IMR-90 (cell line): ENCODE measurements around the gene IL17F. TPM values are rescaled to one million over a fixed set of nuclear protein-coding genes. Genes with fewer than 3 reads are reported as not detected.

Source experiments
- ATAC-seq: fragments of 200-7000 bp; cut with Tn5 transposase; 2 replicates; pipeline ENCODE4 v1.9.1; 2020; ENCODE audit warnings: low read depth, mild to moderate bottlenecking, moderate library complexity
- BruUV-seq: library from RNA; stranded (reverse); fragments of 400-500 nt; replicated peaks from 2 replicates; lab custom pipeline; 2021; lab: Mats Ljungman, UMichigan
- CTCF ChIA-PET: fragments of 300-600 bp; formaldehyde crosslinking; extraction: SDS; loops from one replicate; lab custom pipeline; 2021; ENCODE audit warnings: antibody characterized with exemption; lab: Yijun Ruan, JAX
- POLR2A ChIA-PET: fragments of 300-600 bp; sonication (Branson Sonifier 250); formaldehyde crosslinking; loops from one replicate; lab custom pipeline; 2022; ENCODE audit warnings: antibody characterized with exemption; ENCODE audit not compliant: unreplicated experiment; lab: Charles Lee
- DNase-seq: peaks from one replicate; pipeline ENCODE4 v3.0.0; 2013
- H2AFZ ChIP-seq: replicated peaks from 2 replicates; pipeline ENCODE3; 2013; ENCODE audit warnings: low read length, mild to moderate bottlenecking; ENCODE audit not compliant: poor library complexity
- H2AK5ac ChIP-seq: 2 replicates; pipeline ENCODE4 v1.6.1; 2013; ENCODE audit warnings: low read depth, low read length, inconsistent platforms
- H2AK9ac ChIP-seq: replicated peaks from 2 replicates; pipeline ENCODE3; 2013; ENCODE audit warnings: mild to moderate bottlenecking, low read depth, low read length, moderate library complexity; ENCODE audit not compliant: poor library complexity
- H2BK120ac ChIP-seq: 2 replicates; pipeline ENCODE4 v1.6.1; 2013; ENCODE audit warnings: low read depth, low read length, inconsistent platforms
- H2BK15ac ChIP-seq: 3 replicates; pipeline ENCODE4 v1.6.1; 2013; ENCODE audit warnings: low read depth, low read length, inconsistent platforms
- H2BK20ac ChIP-seq: 2 replicates; pipeline ENCODE4 v1.6.1; 2013; ENCODE audit warnings: low read depth, mild to moderate bottlenecking, inconsistent platforms, low read length, moderate library complexity
- H2BK5ac ChIP-seq: 2 replicates; pipeline ENCODE4 v1.6.1; 2013; ENCODE audit warnings: mild to moderate bottlenecking, low read depth, low read length, inconsistent platforms; ENCODE audit not compliant: poor library complexity, severe bottlenecking
- H3K14ac ChIP-seq: replicated peaks from 2 replicates; pipeline ENCODE4 v1.6.1; 2013; ENCODE audit warnings: low read depth, low read length, inconsistent platforms
- H3K18ac ChIP-seq: 2 replicates; pipeline ENCODE4 v1.6.1; 2013; ENCODE audit warnings: low read depth, low read length, control low read depth
- H3K23ac ChIP-seq: 2 replicates; pipeline ENCODE4 v1.6.1; 2013; ENCODE audit warnings: low read depth, low read length, inconsistent platforms
- H3K27ac ChIP-seq: 2 replicates; pipeline ENCODE4 v1.5.1; 2013; ENCODE audit warnings: mild to moderate bottlenecking, control low read depth, low read length; ENCODE audit not compliant: insufficient read depth
- H3K27me3 ChIP-seq: 2 replicates; pipeline ENCODE4 v1.6.1; 2013; ENCODE audit warnings: low read length; ENCODE audit not compliant: control insufficient read depth, insufficient read depth
- H3K36me3 ChIP-seq: 2 replicates; pipeline ENCODE4 v1.6.1; 2013; ENCODE audit warnings: low read length, mixed read lengths; ENCODE audit not compliant: control insufficient read depth, insufficient read depth
- H3K4ac ChIP-seq: 2 replicates; pipeline ENCODE4 v1.6.1; 2013; ENCODE audit warnings: low read depth, low read length, inconsistent platforms
- H3K4me1 ChIP-seq: 2 replicates; pipeline ENCODE4 v1.6.1; 2013; ENCODE audit warnings: low read length, mixed read lengths; ENCODE audit not compliant: control insufficient read depth, insufficient read depth
- H3K4me2 ChIP-seq: 2 replicates; pipeline ENCODE4 v1.6.1; 2013; ENCODE audit warnings: low read depth, mild to moderate bottlenecking, control low read depth, low read length, moderate library complexity
- H3K4me3 ChIP-seq: 2 replicates; pipeline ENCODE4 v1.5.1; 2013; ENCODE audit warnings: low read depth, mild to moderate bottlenecking, control low read depth, low read length, moderate library complexity; ENCODE audit not compliant: insufficient read depth
- H3K56ac ChIP-seq: 2 replicates; pipeline ENCODE4 v1.6.1; 2013; ENCODE audit warnings: low read length, inconsistent platforms; ENCODE audit not compliant: insufficient read depth; ENCODE audit errors: extremely low read depth
- H3K79me1 ChIP-seq, 2 experiments: 2 replicates each; pipeline ENCODE4 v1.6.1; 2013; ENCODE audit warnings: low read length in 2 of 2, inconsistent platforms in 1 of 2, low read depth in 1 of 2
- H3K9ac ChIP-seq: 2 replicates; pipeline ENCODE4 v1.6.1; 2013; ENCODE audit warnings: low read depth, low read length, control low read depth
- H3K9me1 ChIP-seq: 2 replicates; pipeline ENCODE4 v1.6.1; 2013; ENCODE audit warnings: low read length, inconsistent platforms; ENCODE audit not compliant: insufficient read depth
- H3K9me3 ChIP-seq: 2 replicates; pipeline ENCODE4 v1.6.1; 2013; ENCODE audit warnings: low read length; ENCODE audit not compliant: control insufficient read depth, insufficient read depth
- H4K20me1 ChIP-seq: 2 replicates; pipeline ENCODE4 v1.6.1; 2013; ENCODE audit warnings: low read length, inconsistent platforms; ENCODE audit not compliant: insufficient read depth
- H4K5ac ChIP-seq: 2 replicates; pipeline ENCODE4 v1.6.1; 2013; ENCODE audit warnings: mild to moderate bottlenecking, low read depth, low read length, control low read depth
- H4K8ac ChIP-seq, 2 experiments: 2 replicates each; pipeline ENCODE4 v1.6.1; 2013; ENCODE audit warnings: low read depth in 2 of 2, low read length in 2 of 2, control low read depth in 1 of 2, inconsistent platforms in 1 of 2
- H4K91ac ChIP-seq: 2 replicates; pipeline ENCODE4 v1.6.1; 2013; ENCODE audit warnings: low read depth, low read length, inconsistent platforms; ENCODE audit not compliant: insufficient read depth
- BHLHE40 ChIP-seq: fragments of 150-350 bp; IDR thresholded peaks from 2 replicates; pipeline ENCODE4 v1.6.1; 2016; ENCODE audit warnings: mild to moderate bottlenecking, low read depth, low read length
- CEBPB ChIP-seq: IDR thresholded peaks from 2 replicates; pipeline ENCODE4 v1.6.1; 2012; ENCODE audit warnings: low read depth, low read length, improper control_type of control experiment
- MAZ ChIP-seq: IDR thresholded peaks from 2 replicates; pipeline ENCODE4 v1.6.1; 2012; ENCODE audit warnings: low read depth, mild to moderate bottlenecking, low read length, improper control_type of control experiment, moderate library complexity, borderline replicate concordance
- POLR2A ChIP-seq: IDR thresholded peaks from 2 replicates; pipeline ENCODE4 v1.6.1; 2012; ENCODE audit warnings: mild to moderate bottlenecking, low read depth, low read length
- WGBS, 2 experiments: methylation state at CpG; one replicate each; pipeline versions ENCODE4 v1.1.5 to v1.1.7; 2013; ENCODE audit warnings: missing lambda C conversion rate in 2 of 2; ENCODE audit not compliant: insufficient read length in 1 of 2; ENCODE audit errors: extremely low coverage in 2 of 2; 5-methylcytosine and 5-hydroxymethylcytosine counted together
- dilution Hi-C: fragments of 300-500 bp; cut with HindIII; formaldehyde crosslinking; loops from one replicate; pipeline ENCODE4 v1.14.3; 2018; ENCODE audit warnings: low sequenced_read_pairs; ENCODE audit not compliant: unreplicated experiment
- in situ Hi-C: fragments of 300-500 bp; cut with MboI; formaldehyde crosslinking; loops from 3 replicates; pipeline ENCODE4 v1.14.3; 2019; ENCODE audit warnings: low sequenced_read_pairs, inconsistent platforms, mixed read lengths
- intact Hi-C: fragments of 100-400 bp; cut with micrococcal nuclease; formaldehyde crosslinking; loops from 2 replicates; pipeline ENCODE4 v1.10.0; 2022
- polyA plus RNA-seq, 3 experiments: library from polyadenylated mRNA; depleted of rRNA; stranded (reverse); fragments of >200 nt; gene quantifications; 2 replicates each; pipeline ENCODE4 v1.2.3, GENCODE V29; 2012; ENCODE audit warnings: low replicate concordance in 1 of 3
- total RNA-seq: library from RNA; depleted of rRNA; stranded (reverse); fragments of >200 nt; gene quantifications from 2 replicates; pipeline ENCODE4 v1.2.3, GENCODE V29; 2012
- TF ChIP-seq, protein P1 (sequence below): conservative IDR thresholded peaks from 2 replicates; pipeline ENCODE4 v1.5.1; 2012; ENCODE audit warnings: mild to moderate bottlenecking, low read depth, low read length, improper control_type of control experiment

The IL17F gene
- total and polyA plus RNA-seq, 2 of the 4 experiments (the other 2 are of a cell fraction) = not detected

DNA sequence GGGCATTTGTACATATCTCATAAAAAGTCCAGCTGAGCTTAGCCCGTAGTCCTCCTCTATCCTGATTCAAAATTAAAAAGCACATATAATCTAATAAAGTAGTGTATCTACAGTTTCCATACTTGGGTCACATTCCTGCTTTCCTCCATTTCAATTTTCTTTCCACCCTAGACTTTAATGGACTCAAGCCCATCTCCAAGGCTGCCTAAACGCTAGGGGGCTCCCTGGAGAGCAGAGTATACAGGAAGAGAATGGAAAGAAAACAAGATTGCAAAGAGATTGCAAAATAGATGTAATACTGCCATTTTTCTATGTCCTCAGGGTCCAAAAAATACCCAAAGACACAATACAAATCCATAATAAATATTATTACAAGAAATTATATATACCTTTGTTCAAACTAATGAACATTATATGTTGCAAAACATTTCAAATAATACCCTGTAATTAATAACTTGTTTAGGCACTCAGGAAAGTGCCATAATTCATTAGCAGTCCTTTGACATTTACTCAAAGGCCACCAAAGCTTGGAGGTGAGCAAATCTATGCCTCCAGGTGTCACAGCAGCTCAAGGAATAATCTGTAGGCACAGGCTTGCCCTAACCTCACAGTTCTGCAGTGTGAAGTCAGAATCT is 42.6 kb upstream of the IL17F start (continued):
- TF ChIP-seq BHLHE40 = no peak

DNA sequence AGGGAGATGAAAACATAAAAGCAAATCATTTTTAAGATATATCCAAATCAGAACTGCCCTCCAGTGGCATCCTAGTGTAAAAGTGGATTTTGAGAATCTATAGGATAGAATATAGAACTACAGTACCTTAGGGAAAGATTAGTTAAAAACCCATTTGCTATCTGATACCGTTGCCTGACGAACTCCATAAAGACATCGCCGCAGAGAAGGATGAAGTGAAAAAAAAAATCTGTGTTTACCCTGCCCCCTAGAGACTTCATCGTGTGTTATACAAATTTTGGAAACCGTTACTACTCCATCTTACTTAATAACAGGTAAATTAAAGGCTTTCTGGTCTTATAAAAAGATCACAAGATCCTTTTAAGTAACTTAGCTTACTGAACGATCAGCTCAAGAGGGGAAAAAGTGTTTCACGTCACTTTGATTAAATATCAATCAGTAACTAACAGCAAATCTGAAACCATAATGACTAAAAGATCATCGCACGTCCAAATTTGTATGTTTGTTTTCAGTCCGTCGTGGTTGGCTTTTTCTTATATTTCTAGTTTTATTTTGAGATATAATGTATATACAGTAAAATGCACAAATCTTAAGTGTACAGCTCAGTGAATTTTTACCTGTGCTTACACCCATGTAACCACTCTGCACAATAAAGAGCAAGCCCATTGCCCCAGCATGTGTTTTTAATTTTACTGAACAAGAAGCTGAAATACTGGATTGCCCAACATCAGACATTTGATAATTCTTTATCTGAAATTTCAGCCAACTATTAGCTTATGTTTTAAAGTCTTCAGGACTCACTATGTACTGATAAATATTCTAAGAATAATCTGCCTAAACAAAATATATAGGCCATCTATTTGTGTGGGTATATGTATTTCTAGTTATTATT is 41.1 kb upstream of the IL17F start:
- H3K9ac ChIP-seq = peak overlapping the region; percentile 28; the same call in 1 of the 2 replicates

More for the DNA sequence above, 41.1 kb upstream of the IL17F start:
- peaks cover 9 to 13% of the 10 kb centered on the region in 2 experiments; a peak in 3 of 4 replicates for H3K79me1 ChIP-seq
- H2AFZ ChIP-seq = peak overlapping the region; percentile 1
- ATAC-seq = peak; percentile 0; the same call in 1 of the 2 replicates
- H2AK5ac ChIP-seq = no peak overlapping the region
- dilution Hi-C loops (no loop called here), in situ Hi-C loops (loop anchor here (5.0 kb wide), 1 partner anchor 382 kb away; no protein-coding TSS in a partner anchor), intact Hi-C loops (loop anchor here (1.0 to 2.0 kb wide), 4 partner anchors 67 to 377 kb away; partner anchors contain the start of gene PAQR8)
- POLR2A ChIA-PET = no interaction called here
- H3K36me3 ChIP-seq = peaks cover 10% of the 10 kb centered on the region
- H3K56ac ChIP-seq = 0 out of 2 replicates have a peak overlapping the region, but pooled peaks have one; percentile 16
- no peak for TF ChIP-seq MAZ
- TF ChIP-seq, protein P1, sequence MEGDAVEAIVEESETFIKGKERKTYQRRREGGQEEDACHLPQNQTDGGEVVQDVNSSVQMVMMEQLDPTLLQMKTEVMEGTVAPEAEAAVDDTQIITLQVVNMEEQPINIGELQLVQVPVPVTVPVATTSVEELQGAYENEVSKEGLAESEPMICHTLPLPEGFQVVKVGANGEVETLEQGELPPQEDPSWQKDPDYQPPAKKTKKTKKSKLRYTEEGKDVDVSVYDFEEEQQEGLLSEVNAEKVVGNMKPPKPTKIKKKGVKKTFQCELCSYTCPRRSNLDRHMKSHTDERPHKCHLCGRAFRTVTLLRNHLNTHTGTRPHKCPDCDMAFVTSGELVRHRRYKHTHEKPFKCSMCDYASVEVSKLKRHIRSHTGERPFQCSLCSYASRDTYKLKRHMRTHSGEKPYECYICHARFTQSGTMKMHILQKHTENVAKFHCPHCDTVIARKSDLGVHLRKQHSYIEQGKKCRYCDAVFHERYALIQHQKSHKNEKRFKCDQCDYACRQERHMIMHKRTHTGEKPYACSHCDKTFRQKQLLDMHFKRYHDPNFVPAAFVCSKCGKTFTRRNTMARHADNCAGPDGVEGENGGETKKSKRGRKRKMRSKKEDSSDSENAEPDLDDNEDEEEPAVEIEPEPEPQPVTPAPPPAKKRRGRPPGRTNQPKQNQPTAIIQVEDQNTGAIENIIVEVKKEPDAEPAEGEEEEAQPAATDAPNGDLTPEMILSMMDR = peak; percentile 4; the same call in 1 of the 2 replicates
- TF ChIP-seq POLR2A = no peak
- TF ChIP-seq CEBPB = 0 out of 2 replicates have a peak, but pooled peaks have one; percentile 11
- no peaks in the 10 kb centered on the region for H3K4me1 ChIP-seq
- DNase-seq = peak; percentile 17
- H4K20me1 ChIP-seq = no peaks in the 10 kb centered on the region
- peak overlapping the region; percentile 59 for H2BK5ac ChIP-seq
- H2BK120ac ChIP-seq = no peak overlapping the region
- H3K27me3 ChIP-seq = no peaks in the 10 kb centered on the region
- CTCF ChIA-PET = interaction anchor here (0.7 to 1.9 kb wide), 8 partner anchors 9 to 310 kb away, joined by 3 to 9 read pairs (median 4); partner anchors contain the start of gene PAQR8
- H3K23ac ChIP-seq = no peak overlapping the region; the same call in 1 of the 2 replicates
- no peaks in the 10 kb centered on the region; the same call in 1 of the 2 replicates for H3K9me1 ChIP-seq
- no peak overlapping the region for H2BK20ac ChIP-seq
- H2AK9ac ChIP-seq = no peak overlapping the region
- no peak overlapping the region for H4K91ac ChIP-seq
- no peak overlapping the region for H2BK15ac ChIP-seq
- no peak overlapping the region for H3K14ac ChIP-seq
- no peak overlapping the region for H3K27ac ChIP-seq
- H4K8ac ChIP-seq = peak overlapping the region; percentile 29 to 38
- peak overlapping the region; percentile 77 for H3K4me2 ChIP-seq
- no CpG with 5 or more reads among the region's 12 CpGs for WGBS, 2 experiments
- H4K5ac ChIP-seq = peak overlapping the region; percentile 23; the same call in 1 of the 2 replicates
- no TSS peak for BruUV-seq
- no peak overlapping the region for H3K18ac ChIP-seq
- H3K9me3 ChIP-seq = no peaks in the 10 kb centered on the region
- peak overlapping the region; percentile 47 for H3K4me3 ChIP-seq
- no peak overlapping the region for H3K4ac ChIP-seq
